Breast epithelium (tissue), 3 donors: ENCODE measurements around the gene PARP11.

ENCODE experiments used
- POLR2A ChIP-seq: fragments of 450-650 bp; IDR thresholded peaks from one replicate; pipeline ENCODE4 v1.6.1; 2016; ENCODE audit warnings: antibody characterized with exemption, mild to moderate bottlenecking, moderate library complexity
- POLR2AphosphoS5 ChIP-seq, 3 donors: sonication (generic); formaldehyde crosslinking; IDR thresholded peaks; one replicate each; pipeline ENCODE4 v1.6.1; 2017; ENCODE audit warnings: antibody characterized with exemption in 3 of 3
- TF ChIP-seq, protein P1 (sequence below), 3 donors: fragments of 450-650 bp; IDR thresholded peaks; one replicate each; pipeline ENCODE4 v1.5.1; 2016 to 2017; ENCODE audit warnings: antibody characterized with exemption in 3 of 3, mild to moderate bottlenecking in 3 of 3, moderate library complexity in 3 of 3

DNA sequence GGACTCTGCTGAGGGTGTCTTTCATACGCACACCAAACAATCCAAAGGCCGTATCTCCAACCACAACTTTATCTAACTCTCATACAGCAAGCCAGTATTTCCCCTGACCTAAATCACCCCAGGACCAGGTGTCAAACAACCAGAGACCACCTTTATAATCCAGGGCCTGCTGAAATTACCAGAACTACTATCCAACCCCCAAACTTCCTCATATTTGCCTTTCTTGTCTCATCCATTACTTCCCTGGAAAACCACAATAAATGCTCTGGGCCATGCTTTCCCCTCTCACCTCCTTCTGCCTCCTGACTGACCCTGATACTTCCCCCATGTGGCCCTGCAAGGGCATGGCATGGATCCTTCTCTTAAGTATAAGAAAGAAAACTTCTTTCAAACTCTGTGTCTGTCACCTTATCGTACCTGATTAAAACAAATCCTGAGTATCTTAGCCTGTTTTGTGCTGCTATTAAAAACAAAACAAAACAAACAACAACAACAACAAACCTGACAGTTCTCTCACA, 75.6 kb downstream of the PARP11 start:
- TF ChIP-seq, protein P1, sequence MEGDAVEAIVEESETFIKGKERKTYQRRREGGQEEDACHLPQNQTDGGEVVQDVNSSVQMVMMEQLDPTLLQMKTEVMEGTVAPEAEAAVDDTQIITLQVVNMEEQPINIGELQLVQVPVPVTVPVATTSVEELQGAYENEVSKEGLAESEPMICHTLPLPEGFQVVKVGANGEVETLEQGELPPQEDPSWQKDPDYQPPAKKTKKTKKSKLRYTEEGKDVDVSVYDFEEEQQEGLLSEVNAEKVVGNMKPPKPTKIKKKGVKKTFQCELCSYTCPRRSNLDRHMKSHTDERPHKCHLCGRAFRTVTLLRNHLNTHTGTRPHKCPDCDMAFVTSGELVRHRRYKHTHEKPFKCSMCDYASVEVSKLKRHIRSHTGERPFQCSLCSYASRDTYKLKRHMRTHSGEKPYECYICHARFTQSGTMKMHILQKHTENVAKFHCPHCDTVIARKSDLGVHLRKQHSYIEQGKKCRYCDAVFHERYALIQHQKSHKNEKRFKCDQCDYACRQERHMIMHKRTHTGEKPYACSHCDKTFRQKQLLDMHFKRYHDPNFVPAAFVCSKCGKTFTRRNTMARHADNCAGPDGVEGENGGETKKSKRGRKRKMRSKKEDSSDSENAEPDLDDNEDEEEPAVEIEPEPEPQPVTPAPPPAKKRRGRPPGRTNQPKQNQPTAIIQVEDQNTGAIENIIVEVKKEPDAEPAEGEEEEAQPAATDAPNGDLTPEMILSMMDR (IDR thresholded peaks at IDR 0.05): no peak
- no peak for TF ChIP-seq POLR2AphosphoS5 (IDR thresholded peaks at IDR 0.05)
- TF ChIP-seq POLR2A: no peak
